Endothelial cell of umbilical vein (primary cell): Measurements from ENCODE around the gene ZNRF1. TPM values are rescaled to one million over a fixed set of nuclear protein-coding genes. Genes with fewer than 3 reads are reported as not detected.

Experiments used
- BruUV-seq: library from RNA; stranded (reverse); fragments of 400-500 nt; replicated peaks from 2 replicates; lab custom pipeline; 2021; lab: Mats Ljungman, UMichigan
- CTCF ChIA-PET: fragments of 300-600, 350-600 bp; sonication (Branson Sonifier 250); formaldehyde crosslinking; loops from one replicate; lab custom pipeline; 2021; ENCODE audit warnings: antibody characterized with exemption, inconsistent platforms; lab: Charles Lee
- POLR2A ChIA-PET: fragments of 300-600, 350-600 bp; sonication (Branson Sonifier 250); formaldehyde crosslinking; loops from one replicate; lab custom pipeline; 2021; ENCODE audit warnings: antibody characterized with exemption, inconsistent platforms; lab: Charles Lee
- DNase-seq: peaks from one replicate; pipeline ENCODE4 v3.0.0-alpha.2; 2011; ENCODE audit warnings: low read depth, low spot score
- FAIRE-seq: peaks from 2 replicates; lab custom pipeline; 2011; peaks lifted over from hg19 to GRCh38; lab: Jason Lieb, UNC
- H2AFZ ChIP-seq: 2 replicates; pipeline ENCODE4 v1.6.0; 2012; ENCODE audit warnings: low read depth, low read length, control low read depth, inconsistent platforms
- H3K27ac ChIP-seq: 2 replicates; pipeline ENCODE4 v1.5.1; 2011; ENCODE audit warnings: low read depth, mild to moderate bottlenecking, control low read depth, low read length, moderate library complexity; ENCODE audit not compliant: insufficient read depth
- H3K27me3 ChIP-seq, 2 experiments: 2 replicates each; pipeline versions ENCODE4 v1.6.0 to v1.6.1; 2011; ENCODE audit warnings: low read length in 2 of 2, mixed read lengths in 1 of 2; ENCODE audit not compliant: control insufficient read depth in 2 of 2, insufficient read depth in 2 of 2
- H3K36me3 ChIP-seq, 2 experiments: 2 replicates in 1 of 2; 3 replicates in 1 of 2; pipeline ENCODE4 v1.5.1; 2011; ENCODE audit warnings: low read length in 2 of 2, mild to moderate bottlenecking in 1 of 2, moderate library complexity in 1 of 2; ENCODE audit not compliant: control insufficient read depth in 2 of 2, insufficient read depth in 2 of 2; ENCODE audit errors: extremely low read depth in 1 of 2
- H3K4me1 ChIP-seq: 3 replicates; pipeline ENCODE4 v1.5.1; 2011; ENCODE audit warnings: mild to moderate bottlenecking, low read length; ENCODE audit not compliant: control insufficient read depth, insufficient read depth; ENCODE audit errors: extremely low read depth
- H3K4me2 ChIP-seq: 2 replicates; pipeline ENCODE4 v1.6.1; 2011; ENCODE audit warnings: low read length, control low read depth, mixed read lengths; ENCODE audit not compliant: insufficient read depth
- H3K4me3 ChIP-seq, 3 experiments: fragments of 200-600 bp in 1 of 3; sonication (generic), shearing (Covaris generic) in 1 of 3; replicated peaks in 1 of 3; 2 replicates each; pipeline ENCODE4 v1.5.1; 2011 to 2016; ENCODE audit warnings: control low read depth in 3 of 3, low read length in 3 of 3, mild to moderate bottlenecking in 2 of 3, inconsistent platforms in 1 of 3, low read depth in 1 of 3, moderate library complexity in 1 of 3; ENCODE audit not compliant: insufficient read depth in 1 of 3
- H3K79me2 ChIP-seq: 2 replicates; pipeline ENCODE4 v1.6.0; 2012; ENCODE audit warnings: low read length, inconsistent platforms; ENCODE audit not compliant: control insufficient read depth, insufficient read depth
- H3K9ac ChIP-seq: replicated peaks from 2 replicates; pipeline ENCODE3; 2011; ENCODE audit warnings: low read length, control low read depth; ENCODE audit not compliant: insufficient read depth; ENCODE audit errors: extremely low read depth
- H3K9me1 ChIP-seq: replicated peaks from 3 replicates; pipeline ENCODE4 v1.6.0; 2011; ENCODE audit warnings: mild to moderate bottlenecking, low read length; ENCODE audit not compliant: control insufficient read depth, insufficient read depth; ENCODE audit errors: extremely low read depth
- H3K9me3 ChIP-seq: replicated peaks from 2 replicates; pipeline ENCODE4 v1.5.1; 2012; ENCODE audit warnings: low read length, inconsistent platforms; ENCODE audit not compliant: control insufficient read depth, insufficient read depth
- H4K20me1 ChIP-seq: replicated peaks from 2 replicates; pipeline ENCODE3; 2011; ENCODE audit warnings: mild to moderate bottlenecking, low read length; ENCODE audit not compliant: control insufficient read depth, insufficient read depth; ENCODE audit errors: extremely low read depth
- EZH2 ChIP-seq: IDR thresholded peaks from 2 replicates; pipeline ENCODE4 v1.6.1; 2012; ENCODE audit warnings: borderline replicate concordance, low read depth, mild to moderate bottlenecking, moderate library complexity, low read length, inconsistent platforms; ENCODE audit not compliant: severe bottlenecking
- FOS ChIP-seq: IDR thresholded peaks from 2 replicates; pipeline ENCODE4 v1.6.1; 2011; ENCODE audit warnings: mild to moderate bottlenecking, low read length, moderate library complexity, borderline replicate concordance; ENCODE audit not compliant: insufficient read depth
- GATA2 ChIP-seq: IDR thresholded peaks from 2 replicates; pipeline ENCODE4 v1.7.0; 2011; ENCODE audit warnings: low read depth, mild to moderate bottlenecking, moderate library complexity, mixed read lengths, low read length; ENCODE audit not compliant: insufficient read length, insufficient read depth
- JUN ChIP-seq: IDR thresholded peaks from 2 replicates; pipeline ENCODE4 v1.6.1; 2011; ENCODE audit warnings: borderline replicate concordance, low read depth; ENCODE audit not compliant: insufficient read length, insufficient read depth
- MYC ChIP-seq: IDR thresholded peaks from one replicate; pipeline ENCODE4 v1.6.1; 2011; ENCODE audit warnings: mild to moderate bottlenecking, low read depth, low read length
- POLR2A ChIP-seq: IDR thresholded peaks from 2 replicates; pipeline ENCODE4 v1.6.1; 2012; ENCODE audit warnings: low read depth, mild to moderate bottlenecking, control low read depth, low read length
- POLR2AphosphoS5 ChIP-seq: IDR thresholded peaks from 2 replicates; pipeline ENCODE4 v1.6.1; 2012; ENCODE audit warnings: low read depth, mild to moderate bottlenecking, control low read depth, low read length, moderate library complexity; ENCODE audit not compliant: insufficient read depth
- dilution Hi-C: fragments of 300-500 bp; cut with MboI; formaldehyde crosslinking; loops from one replicate; pipeline ENCODE4 v1.15.0; 2019; ENCODE audit warnings: low sequenced_read_pairs; ENCODE audit not compliant: extremely low pct_ligation_motif_present
- intact Hi-C: fragments of 100-400 bp; cut with micrococcal nuclease; formaldehyde crosslinking; loops from one replicate; pipeline ENCODE4 v1.10.0; 2022
- polyA plus RNA-seq, 4 experiments: library from polyadenylated mRNA; depleted of rRNA in 3 of 4; stranded (reverse) in 3 of 4; unstranded in 1 of 4; fragments of >200 nt; gene quantifications; 2 replicates each; pipeline versions ENCODE4 v1.2.1 to v1.2.3, GENCODE V29; 2011 to 2012; ENCODE audit warnings: missing spikeins in 1 of 4
- total RNA-seq: library from RNA; stranded (reverse); gene quantifications from 2 replicates; pipeline ENCODE4 v1.2.3, GENCODE V29; 2021
- TF ChIP-seq, protein P1 (sequence below), 2 donors: IDR thresholded peaks; 1 replicate in 1 of 2; 2 replicates in 1 of 2; pipeline ENCODE4 v1.5.1; 2011; ENCODE audit warnings: low read length in 2 of 2, mild to moderate bottlenecking in 2 of 2, moderate library complexity in 2 of 2, control low read depth in 1 of 2, inconsistent platforms in 1 of 2, low read depth in 1 of 2; ENCODE audit not compliant: insufficient read depth in 1 of 2; ENCODE audit errors: extremely low read depth in 1 of 2
- TF ChIP-seq, protein P2 (sequence below): IDR thresholded peaks from 2 replicates; pipeline ENCODE4 v1.6.1; 2011; ENCODE audit not compliant: insufficient read depth, insufficient read length

ZNRF1 gene
- total and polyA plus RNA-seq, 2 donors (not counting 3 experiments of a cell fraction or from before 2014, with no cell fraction given): 23.7 to 34.9 TPM

DNA sequence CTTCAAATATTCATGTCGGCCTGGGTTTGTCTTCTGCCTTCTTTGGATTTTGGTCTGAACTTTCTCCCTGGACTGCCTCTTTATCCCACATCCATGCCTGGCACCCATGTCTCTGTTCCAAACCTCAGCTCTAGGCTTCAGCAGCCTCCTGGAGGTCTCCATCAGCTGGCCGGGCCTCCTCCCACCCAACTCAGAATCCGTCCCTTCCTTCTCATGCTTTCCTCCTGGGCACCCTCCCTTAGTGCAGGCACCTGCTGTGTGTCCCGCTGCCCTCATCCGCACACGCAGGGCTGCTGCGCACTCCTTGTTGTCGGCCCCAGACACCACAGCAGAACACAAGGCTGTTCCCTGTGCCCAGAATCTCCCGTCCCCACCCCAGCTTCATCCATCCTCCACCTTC, 103.8 kb downstream of the ZNRF1 start:
- no peak overlapping the region for H3K9ac ChIP-seq
- peaks cover 0 to 3% of the 10 kb centered on the region in 2 experiments for H3K36me3 ChIP-seq
- H3K9me3 ChIP-seq: no peaks in the 10 kb centered on the region
- H3K27ac ChIP-seq: no peak overlapping the region
- no peaks in the 10 kb centered on the region for H3K9me1 ChIP-seq
- ChIA-PET CTCF (interaction anchor here (0.9 to 1.4 kb wide), 2 partner anchors 8 to 104 kb away, joined by 3 to 4 read pairs; partner anchors contain the start of gene ZNRF1), POLR2A (no interaction called here)
- no peaks in the 10 kb centered on the region for H3K27me3 ChIP-seq
- TF ChIP-seq, protein P1, sequence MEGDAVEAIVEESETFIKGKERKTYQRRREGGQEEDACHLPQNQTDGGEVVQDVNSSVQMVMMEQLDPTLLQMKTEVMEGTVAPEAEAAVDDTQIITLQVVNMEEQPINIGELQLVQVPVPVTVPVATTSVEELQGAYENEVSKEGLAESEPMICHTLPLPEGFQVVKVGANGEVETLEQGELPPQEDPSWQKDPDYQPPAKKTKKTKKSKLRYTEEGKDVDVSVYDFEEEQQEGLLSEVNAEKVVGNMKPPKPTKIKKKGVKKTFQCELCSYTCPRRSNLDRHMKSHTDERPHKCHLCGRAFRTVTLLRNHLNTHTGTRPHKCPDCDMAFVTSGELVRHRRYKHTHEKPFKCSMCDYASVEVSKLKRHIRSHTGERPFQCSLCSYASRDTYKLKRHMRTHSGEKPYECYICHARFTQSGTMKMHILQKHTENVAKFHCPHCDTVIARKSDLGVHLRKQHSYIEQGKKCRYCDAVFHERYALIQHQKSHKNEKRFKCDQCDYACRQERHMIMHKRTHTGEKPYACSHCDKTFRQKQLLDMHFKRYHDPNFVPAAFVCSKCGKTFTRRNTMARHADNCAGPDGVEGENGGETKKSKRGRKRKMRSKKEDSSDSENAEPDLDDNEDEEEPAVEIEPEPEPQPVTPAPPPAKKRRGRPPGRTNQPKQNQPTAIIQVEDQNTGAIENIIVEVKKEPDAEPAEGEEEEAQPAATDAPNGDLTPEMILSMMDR (IDR thresholded peaks at IDR 0.05; ENCODE audit: extremely low read depth in 1 of 2, insufficient read depth in 1 of 2, low read depth in 1 of 2, low read length in 2 of 2): no peak
- no peak for TF ChIP-seq POLR2AphosphoS5
- no peak for TF ChIP-seq POLR2A
- TF ChIP-seq GATA2: no peak
- TF ChIP-seq MYC: no peak
- TF ChIP-seq JUN: no peak
- no peak for TF ChIP-seq EZH2
- TF ChIP-seq FOS: no peak
- TF ChIP-seq, protein P2, sequence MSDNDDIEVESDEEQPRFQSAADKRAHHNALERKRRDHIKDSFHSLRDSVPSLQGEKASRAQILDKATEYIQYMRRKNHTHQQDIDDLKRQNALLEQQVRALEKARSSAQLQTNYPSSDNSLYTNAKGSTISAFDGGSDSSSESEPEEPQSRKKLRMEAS: no peak
- intact Hi-C loops: no loop called here
- H4K20me1 ChIP-seq: no peaks in the 10 kb centered on the region
- no peaks in the 10 kb centered on the region for H3K79me2 ChIP-seq
- DNase-seq (no peak), FAIRE-seq (no peak)
- H3K4me1 ChIP-seq: peaks cover 18% of the 10 kb centered on the region
- dilution Hi-C loops: no loop called here
- no TSS peak for BruUV-seq
- H3K4me2 ChIP-seq: no peak overlapping the region
- no peak overlapping the region for H3K4me3 ChIP-seq
- H2AFZ ChIP-seq: no peak overlapping the region
